Amniotic epithelial cell (primary cell): ENCODE results near the gene SZRD1.

Experiments
- DNase-seq: peaks from one replicate; pipeline ENCODE4 v3.0.0-alpha.2; 2010; ENCODE audit warnings: low read depth

SZRD1 gene

DNA sequence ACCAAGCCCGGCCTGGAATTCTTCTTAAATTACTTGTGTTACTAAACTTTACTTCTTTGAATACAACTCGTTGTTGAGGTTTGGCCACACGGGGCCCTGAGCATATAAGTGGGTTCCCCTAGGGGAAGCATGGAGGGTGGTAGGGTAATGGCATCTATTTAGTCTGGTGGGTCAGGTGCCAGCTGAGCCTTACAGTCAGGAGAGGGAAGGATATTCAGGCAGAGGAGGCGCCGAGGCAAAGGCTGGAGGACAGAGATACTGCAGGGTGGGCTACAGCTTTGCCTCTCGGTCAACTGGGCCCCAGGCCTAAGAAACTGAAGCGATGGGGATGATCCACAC lies 73.1 kb downstream of the SZRD1 start:
- no peak for DNase-seq

GRCh38 chr1:16440470-16441281 lies 73.6 kb downstream of the SZRD1 start, which contains the start of gene NECAP2:
Gene NECAP2, plus strand, starts transcription at chr1:16440724. Its CDS starts 38 bp downstream, at chr1:16440762.
- DNase-seq: peak; percentile 88

DNA sequence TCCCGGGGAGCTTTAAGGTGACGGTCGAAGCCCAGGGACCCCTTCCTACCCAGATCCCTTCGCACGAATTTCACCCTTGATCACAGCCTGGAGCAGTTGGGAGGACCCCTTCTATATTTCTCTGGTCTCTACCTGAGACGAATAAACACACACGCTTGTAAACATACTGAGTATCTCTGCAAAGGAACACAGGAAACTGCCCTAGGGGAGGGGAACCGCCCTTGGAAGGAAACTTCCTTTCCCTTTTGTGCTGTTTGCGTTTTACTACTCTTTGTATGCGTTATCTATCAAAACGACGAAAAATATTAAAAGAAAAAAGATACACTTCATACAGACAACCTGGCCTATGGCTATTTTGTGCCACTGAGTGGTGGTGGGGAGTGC lies 74.2 kb downstream of the SZRD1 start:
- no peak for DNase-seq

DNA sequence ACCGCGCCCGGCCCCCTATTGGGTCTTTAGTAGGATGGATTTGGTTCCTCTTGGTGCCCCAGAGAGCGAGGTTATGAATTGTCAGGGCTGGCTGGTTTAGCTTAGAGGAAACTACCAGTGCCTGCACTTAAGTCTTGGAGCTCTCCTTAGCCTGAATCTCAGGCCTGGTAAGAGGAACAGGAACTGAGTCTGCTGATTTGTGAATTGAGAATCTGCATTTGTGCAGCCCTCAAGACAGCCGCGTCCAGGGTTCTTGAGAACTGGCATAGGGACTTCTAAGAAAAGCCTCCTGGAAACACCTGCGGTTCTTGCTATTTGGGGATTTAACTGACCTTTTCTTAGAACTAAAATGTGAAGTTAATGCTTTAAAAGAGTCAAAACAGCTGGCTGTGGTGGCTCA lies 75.2 kb downstream of the SZRD1 start:
- no peak for DNase-seq

DNA sequence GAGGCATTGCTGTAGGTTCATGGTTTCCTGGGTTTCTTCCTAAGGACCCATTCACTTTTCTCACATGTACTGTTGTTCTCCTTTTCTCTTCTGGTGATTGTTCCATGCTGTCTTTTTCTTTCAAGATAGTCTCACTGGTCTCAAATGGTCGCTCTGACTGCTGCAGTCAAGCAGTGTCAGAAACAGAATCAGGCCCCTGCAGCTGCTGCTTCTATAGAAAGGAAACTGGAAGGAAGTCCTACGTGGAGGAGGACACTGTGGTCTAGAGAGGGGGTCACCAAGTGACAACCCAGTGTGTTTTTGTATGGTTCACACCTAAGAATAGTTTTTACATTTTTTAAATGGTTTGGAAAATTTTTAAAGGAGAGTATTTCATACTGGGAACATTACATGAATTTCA lies 75.9 kb downstream of the SZRD1 start:
- no peak for DNase-seq

GRCh38 chr1:16443975-16444770 lies 77.1 kb downstream of the SZRD1 start:
- DNase-seq: no peak

DNA sequence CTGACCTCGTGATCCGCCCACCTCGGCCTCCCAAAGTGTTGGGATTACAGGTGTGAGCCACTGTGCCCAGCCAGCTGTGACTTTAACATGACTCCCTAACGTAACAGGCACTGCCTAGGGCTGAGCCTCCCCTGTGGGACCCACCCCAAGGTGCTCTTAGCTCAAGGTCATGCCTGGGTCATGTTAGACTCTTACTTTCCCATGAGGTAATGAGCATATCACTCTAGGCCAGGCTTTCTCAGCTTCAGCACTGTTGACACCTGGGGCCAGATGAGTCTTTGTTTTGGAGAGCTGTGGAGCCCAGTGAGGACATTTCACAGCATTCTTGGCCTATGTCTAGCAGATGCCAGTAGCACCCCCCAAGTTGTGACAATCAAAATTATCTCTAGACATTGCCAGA lies 78.0 kb downstream of the SZRD1 start:
- DNase-seq: no peak

- DNase-seq: peak; percentile 48
Observed at GRCh38 chr1:16446116-16446515, 79.1 kb downstream of the SZRD1 start.

DNA sequence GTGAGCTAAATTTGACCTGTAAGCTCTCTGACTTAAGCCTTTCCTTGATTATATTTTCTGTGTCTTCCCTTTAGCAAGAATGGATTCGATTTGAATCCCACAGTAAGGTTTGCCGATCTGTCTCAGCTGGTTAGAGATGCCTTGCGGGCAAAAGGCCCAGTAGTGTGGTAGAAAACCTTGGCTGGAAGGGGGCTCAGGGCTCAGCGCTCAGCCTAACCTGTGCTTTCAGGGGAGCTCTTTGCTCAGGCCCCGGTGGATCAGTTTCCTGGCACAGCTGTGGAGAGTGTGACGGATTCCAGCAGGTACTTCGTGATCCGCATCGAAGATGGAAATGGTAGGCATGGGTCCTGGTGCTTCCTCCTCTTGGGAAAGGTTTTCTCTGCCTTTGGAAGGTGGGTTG lies 80.6 kb downstream of the SZRD1 start:
- no peak for DNase-seq
